NCI-H446 treated with DMSO at 0.1 percent for 48 hours (cell line): ENCODE data around the gene CECR2.
A peak's percentile ranks its signal among the peaks of the same experiment; 100 is the strongest.

Source experiments
- DNase-seq: peaks from one replicate; lab custom pipeline; 2025; lab: John Stamatoyannopoulos, UW

CECR2 gene

DNA sequence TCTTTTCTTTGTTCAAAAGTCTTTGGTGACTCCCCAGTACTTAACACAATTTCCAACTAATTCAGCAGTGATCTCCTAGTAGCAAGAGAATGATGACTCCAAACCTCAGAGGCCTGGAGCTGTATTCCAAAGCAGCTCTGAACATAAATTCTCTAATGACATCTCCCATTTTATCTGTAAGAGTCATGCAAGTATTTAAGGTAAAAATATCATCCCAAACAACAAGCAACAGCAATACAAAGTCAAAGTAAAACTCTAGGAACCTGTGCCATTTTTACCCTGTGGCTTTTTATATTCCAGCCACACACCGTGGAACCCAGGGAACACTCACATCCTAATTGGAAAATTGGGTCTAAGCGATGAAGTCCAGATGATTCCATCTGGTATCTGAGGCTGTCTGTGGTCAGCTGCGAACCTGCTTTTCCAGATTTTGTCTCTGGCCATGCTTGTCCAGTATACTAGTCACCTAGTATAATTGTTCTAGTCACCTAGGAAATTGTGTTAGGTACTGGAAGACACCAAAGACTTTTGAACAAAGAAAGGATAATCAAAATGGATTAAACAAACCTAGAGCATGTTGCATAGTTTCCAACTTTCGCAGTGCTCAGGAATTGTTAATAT is 101.7 kb downstream of the CECR2 start:
- DNase-seq: no peak

GRCh38 chr22:17471886-17472535 is 102.8 kb downstream of the CECR2 start:
- no peak for DNase-seq

GRCh38 chr22:17472932-17473331 is 103.7 kb downstream of the CECR2 start:
- no peak for DNase-seq

- DNase-seq: no peak
Observed at GRCh38 chr22:17475318-17476230, 106.3 kb downstream of the CECR2 start.

DNA sequence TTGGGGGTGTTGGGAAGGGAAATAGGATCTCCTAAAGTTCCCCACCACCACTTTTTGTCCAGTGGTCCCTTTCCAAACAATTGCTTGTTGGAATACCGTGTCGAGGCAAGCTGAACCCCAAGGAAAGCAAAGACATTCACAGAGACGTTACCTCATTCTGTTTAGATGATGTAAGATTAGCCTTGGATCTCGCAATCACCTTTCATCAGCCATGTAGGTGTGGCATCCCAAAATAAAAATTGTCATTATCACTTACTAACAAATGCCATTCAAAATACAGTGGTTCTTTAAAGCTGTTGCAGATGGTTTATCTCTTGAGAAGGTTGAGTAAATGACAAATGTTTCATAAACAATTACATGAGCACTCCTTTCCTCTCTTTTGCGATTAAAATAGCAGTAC is 107.6 kb downstream of the CECR2 start:
- no peak for DNase-seq

DNA sequence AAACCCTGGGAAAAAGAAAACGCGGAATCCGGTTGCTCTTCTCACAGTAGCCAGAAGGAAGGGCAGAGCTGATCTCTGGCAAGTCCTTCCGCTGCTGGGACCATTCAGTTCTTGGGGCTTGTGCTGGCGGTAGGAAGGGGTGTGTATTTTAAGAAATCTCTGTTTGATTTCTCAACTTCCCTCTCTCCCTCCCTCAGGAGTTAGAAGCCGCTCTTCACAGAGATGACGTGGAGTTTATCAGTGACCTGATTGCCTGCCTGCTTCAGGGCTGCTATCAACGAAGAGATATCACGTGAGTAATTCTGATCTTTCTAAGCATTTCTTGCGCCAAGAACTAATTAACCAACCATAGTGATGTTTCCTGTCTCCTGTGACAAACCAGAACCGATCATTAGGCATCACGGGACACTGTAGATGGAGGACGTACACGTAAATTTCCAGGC is 108.2 kb downstream of the CECR2 start:
- DNase-seq: no peak

DNA sequence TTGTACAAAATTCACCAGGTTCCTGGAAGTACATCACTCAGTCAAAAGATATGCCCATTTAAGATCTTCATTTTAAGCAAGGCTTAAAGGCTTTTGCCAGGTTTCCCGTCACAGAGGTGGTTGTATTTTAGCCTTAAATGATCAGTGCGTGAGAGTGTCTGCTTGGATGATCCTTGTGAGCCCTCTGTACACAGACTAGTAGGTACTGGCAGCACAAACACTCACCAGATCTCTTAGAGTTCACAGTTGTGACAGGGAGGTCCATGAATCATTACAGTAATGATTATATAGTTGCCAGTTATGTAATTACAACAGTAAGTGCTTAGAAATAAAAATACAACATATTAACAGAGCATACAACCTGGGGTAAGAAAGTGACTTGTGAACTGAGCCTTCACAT is 109.9 kb downstream of the CECR2 start:
- DNase-seq: no peak

- no peak for DNase-seq
Observed at GRCh38 chr22:17481424-17481823, 112.2 kb downstream of the CECR2 start.

DNA sequence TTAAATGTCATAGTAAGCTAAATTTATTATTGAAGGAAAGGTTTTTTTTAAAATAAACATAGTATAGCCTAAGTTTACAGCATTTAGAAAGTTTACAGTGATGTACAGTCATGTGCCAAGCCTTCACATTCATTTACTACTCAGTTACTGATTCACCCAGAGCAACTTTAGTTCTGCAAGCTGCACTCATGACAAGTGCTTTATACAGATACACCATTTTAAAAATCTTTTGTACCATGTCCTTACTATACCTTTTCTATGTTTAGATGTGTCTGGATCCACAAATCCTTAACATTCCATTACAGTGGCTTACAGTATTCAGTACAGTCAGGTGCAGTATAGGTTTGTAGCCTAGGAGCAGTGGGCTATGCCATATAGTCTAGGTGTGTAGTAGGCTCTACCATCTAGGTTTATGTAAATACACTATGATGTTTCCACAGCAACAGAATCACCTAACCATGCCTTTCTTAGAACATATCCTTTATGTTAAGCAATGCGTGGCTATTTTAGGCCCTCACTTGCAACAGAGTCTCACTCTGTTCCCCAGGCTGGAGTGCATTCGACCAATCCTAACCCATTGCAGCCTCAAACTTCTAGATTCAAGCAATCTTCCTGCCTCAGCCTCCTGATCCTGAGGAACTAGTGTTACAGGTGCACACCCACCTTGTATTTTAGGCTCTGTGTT is 114.6 kb downstream of the CECR2 start:
- no peak for DNase-seq

DNA sequence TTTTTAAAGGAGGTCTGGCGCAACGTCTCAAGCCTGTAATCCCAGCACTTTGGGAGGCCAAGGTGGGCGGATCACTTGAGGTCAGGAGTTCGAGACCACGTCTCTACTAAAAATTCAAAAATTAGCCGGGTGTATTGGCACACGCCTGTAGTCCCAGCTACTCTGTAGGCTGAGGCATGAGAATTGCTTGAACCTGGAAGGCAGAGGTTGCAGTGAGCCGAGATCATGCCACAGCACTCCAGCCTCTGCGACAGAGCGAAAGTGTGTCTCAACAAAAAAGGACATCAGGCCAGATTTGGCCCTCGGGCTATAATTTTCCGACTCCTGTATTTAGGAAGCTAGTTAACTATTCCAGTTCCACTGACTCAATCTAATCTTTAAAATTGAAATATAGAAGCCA is 115.3 kb downstream of the CECR2 start:
- DNase-seq: no peak

GRCh38 chr22:17486313-17486712 is 117.1 kb downstream of the CECR2 start:
- DNase-seq: no peak

GRCh38 chr22:17486719-17487118 is 117.5 kb downstream of the CECR2 start:
- DNase-seq: no peak

GRCh38 chr22:17489101-17489500 is 119.8 kb downstream of the CECR2 start:
- no peak for DNase-seq

GRCh38 chr22:17491090-17491640 is 121.9 kb downstream of the CECR2 start:
- no peak for DNase-seq

DNA sequence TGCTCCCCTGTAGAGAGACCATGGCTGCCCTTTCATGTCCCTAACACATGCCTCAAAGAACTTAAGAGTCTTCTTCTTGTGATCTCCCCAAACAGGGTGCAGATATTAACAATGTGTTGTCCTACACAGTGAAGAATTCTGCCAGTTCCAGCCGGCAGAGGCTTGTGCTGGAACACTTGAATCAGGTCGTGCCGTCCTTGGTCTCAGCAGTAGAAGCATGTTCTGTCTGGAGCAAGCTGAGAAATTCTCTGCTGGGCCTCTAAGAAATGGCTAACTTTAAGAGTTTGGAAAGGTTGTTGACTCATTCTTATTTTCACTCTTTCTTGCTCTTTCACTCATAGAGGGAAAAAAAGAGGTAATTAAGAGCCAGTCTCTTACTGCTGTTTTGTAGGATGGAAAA is 123.0 kb downstream of the CECR2 start:
- DNase-seq: no peak

DNA sequence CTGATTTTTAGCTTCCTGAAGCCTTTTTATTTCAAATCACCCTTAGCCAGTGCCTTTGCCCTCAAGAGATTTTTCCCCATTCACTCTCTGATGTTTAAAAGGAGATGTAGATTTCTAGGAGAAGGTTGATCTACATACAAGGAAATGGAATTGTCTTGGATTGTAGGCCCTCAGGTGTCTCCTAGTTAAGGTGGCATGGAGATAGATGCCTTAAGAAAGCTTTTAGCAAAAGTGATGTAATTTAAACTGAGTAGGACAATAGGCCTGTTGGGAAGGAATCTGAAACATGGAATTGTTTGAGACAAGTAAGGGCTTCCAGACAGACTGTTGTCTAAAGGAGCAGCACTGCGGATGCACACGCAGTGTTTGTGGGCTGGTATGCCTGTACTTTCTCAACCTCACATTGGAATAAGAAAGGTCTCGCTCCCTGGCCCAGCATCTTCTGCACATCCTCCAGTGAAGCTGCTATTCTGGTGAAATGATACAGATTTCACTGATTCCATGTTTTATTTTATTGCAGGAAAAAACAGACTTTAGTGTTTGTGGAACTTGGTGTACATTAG is 124.2 kb downstream of the CECR2 start:
- no peak for DNase-seq

DNA sequence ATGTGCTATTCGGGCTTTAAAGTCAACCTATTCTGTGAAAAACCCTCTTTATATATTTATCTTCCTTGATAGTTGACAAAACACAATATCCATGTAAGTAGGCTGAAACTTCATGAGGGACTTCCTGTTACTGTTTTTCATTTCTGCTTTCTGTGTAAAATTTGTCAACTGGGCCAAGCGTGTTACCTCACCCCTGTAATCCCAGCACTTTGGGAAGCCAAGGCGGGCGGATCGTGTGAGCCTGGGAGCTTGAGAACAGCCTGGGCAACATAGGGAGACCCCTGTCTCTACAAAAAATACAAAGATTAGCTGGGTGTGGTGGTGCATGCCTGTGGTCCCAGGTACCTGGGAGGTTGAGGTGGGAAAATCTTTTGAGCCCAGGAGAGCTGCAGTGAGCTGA is 127.6 kb downstream of the CECR2 start:
- no peak for DNase-seq

GRCh38 chr22:17501679-17502285 is 132.5 kb downstream of the CECR2 start:
- peak; percentile 27 for DNase-seq

DNA sequence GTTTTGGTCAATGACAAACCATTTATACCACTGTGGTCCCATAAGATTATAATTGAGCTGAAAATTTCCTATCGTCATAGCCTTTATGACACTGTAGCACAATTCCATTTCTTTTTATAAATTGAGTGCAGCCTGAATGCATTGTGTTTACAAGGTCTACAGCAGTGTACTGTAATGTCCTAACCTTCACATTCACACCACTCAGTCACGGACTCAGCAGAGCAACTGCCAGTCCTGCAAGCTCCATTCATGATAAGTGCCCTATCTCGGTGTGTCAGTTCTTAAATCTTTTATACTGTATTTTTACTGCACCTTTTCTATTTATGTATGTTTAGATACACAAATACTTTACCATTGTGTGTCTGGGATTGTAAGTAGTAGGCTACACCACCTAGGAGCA is 138.8 kb downstream of the CECR2 start:
- no peak for DNase-seq

GRCh38 chr22:17512960-17513359 is 143.7 kb downstream of the CECR2 start:
- DNase-seq: no peak

DNA sequence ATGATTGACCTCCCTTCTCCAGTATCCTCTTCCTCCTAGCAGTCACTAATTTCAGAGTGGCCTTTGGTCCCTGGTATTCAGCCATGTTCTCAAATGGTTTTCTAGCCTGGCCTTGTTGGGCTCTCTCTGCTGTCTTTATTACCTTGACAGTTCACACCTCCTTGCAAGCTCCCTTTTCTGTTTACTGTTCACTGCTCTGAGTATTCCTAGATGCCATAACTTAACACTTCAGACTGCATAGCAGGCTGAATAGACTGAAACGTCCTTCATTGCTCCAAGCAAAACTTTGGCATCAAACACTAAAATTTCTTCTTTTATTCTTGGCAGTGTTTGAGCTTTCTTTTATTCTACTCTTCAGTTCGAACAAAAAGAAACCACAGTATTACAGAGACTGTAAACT is 144.4 kb downstream of the CECR2 start:
- DNase-seq: no peak
